Mucosa of gallbladder (tissue), 1 donor: Measurements from ENCODE around the gene GALNT9. TPM values are rescaled to one million over a fixed set of nuclear protein-coding genes. Genes with fewer than 3 reads are reported as not detected.
"Not testable (repeated sequence)": the region's sequence is repeated elsewhere in the genome, so short reads cannot be mapped to it uniquely, and the experiment has no call there.

Experiments used
- DNase-seq: peaks from one replicate; pipeline ENCODE4 v3.0.0-alpha.2; 2020; ENCODE audit warnings: low spot score
- total RNA-seq: library from RNA; stranded (reverse); gene quantifications from one replicate; pipeline ENCODE4 v1.2.1, GENCODE V29; 2021
- donor health status: DM: no; HTN: no; CAD: no.

GALNT9 gene
- total RNA-seq, 1 donor from 2014 or later = 0.12 TPM

DNA sequence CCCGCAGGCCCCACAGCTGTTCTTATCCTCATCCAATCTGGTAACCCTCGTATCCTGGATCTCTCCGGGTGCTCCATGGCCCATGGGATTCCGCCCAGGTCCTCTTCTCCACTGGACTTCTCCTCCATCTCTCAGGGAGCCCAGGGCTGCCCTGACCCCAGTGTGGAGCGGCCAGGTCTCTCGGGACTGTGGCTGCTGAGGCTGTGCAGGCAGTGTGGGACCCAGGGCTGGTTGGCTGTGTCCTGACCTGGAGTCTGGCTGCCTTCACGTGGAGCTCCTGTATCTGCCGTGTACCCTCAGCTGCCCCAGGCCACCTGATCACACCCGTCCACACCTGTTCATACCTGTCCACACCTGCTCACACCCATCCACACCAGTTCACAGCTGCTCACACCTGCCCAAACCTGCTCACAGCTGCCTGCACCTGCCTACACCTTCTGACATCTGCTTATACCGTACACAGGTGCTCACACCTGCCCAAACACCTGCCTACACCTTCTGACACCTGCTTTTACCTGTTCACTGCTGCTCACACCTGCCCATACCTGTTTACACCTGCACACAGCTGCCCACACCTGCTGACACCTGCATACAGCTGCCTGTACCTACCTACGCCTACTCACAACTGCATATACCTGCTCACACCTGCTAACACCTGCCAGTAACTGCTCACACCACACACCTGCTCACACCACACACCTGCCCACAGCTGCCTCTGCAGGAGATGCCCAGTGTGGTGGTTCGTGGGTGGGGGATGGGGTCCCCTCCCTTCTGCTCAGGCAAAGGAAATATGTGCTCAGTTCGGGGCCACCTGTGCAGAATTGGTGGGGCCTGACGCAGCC is 92.2 kb downstream of the GALNT9 start:
- DNase-seq = no peak

DNA sequence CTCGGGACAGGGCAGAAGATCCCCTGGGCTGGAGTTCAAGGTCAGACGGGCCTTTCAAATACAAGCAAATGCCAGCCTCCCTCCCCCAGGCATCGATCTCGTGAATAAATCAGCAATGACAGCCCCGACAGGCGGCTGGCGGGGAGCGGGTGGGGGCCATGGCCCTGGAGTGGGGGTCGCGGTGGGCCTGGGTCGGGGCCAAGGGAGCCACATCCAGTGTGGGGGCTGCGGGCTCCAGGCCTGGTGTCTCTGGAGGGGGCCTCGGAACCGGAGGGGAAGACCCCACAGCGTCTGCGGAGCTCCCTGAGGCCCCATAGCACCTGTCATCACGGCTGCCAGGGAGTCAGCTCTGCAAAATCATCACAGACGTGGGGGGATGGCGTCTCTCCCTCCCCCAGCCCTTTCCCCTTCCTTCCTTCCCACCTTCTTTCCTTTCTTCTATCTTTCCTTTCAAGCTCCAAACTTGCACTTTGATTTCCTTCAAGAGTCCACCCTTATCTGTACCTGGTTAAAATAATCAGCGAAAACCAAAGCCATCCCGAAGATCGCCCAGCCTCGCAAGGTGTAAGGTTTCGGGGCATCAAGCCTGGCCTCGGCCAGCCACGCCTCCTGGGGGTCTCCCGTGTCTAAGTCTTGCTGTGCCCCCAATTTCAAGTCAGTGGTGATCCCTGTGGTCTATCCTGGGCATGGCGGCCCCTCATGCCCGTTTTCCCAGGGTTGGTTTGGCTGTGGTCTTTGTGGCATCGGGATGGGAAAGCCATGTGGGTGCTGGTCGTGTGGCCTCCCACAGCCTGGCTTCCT is 93.1 kb downstream of the GALNT9 start:
- no peak for DNase-seq

DNA sequence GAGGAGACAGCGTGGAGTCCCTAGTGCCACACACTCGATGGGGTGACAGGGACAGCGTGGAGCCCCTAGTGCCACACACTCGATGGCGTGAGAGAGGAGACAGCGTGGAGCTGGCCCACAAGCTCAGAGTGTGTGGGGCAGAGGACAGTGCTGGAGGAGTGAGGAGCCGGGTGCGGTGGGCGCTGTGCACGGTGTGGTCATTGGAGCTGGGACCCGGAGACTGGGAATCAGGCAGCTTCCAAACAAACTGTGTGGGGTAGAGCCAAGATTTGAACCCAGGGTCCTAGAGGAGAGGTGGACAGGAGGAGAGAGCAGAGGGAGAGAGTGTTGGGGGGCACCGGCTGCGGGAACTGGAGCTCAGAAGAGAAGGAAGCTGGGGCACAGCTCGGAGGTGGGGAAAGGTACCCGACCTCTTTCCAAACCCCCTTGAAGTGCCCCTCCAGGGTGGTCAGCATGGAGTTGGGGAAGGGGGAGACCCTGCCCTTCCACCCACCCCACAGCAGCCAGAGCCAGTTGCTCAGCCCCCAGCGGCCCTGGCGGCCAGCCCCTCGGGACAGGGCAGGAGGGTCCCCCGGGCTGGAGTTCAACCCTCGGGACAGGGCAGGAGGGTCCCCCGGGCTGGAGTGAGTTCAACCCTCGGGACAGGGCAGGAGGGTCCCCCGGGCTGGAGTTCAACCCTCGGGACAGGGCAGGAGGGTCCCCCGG is 94.1 kb downstream of the GALNT9 start:
- DNase-seq = no peak

DNA sequence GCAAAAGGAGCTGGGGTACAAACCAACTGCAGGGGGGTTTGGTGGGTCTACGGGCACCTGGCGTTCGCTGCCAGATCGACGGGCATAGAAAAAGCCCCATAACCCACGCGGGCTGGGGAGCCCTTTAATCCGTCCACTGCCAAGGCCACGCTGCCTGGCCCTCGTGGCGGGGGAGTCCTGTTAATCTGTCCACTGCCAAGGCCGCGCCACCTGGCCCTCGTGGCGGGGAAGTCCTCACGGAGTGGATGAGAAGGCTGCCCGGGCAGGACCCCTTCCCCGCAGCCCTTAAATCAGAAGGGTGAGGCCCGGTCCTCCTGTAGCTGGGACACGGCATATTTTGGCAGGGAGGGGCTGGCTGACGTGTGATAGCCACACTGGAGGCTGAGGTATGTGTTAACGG is 99.0 kb downstream of the GALNT9 start:
- no peak for DNase-seq

DNA sequence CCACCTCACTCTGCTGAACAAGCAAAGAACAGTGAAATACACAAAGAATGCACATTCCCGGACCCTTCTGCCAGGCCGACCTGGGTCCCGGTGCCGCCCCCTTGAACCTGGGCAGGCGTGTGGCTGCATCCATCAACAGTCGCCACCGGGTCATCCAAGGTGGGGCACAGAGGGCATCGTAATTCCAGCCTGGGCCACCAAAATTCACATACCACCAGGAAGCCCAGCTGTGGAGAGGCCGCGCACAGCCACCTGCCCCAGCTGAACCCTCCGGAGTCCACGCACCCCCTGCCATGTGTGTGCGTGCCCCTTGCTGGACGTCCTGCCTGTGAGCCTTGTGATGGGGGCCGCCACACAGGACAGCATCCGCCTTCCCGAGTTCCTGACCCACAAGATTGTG is 99.5 kb downstream of the GALNT9 start:
- no peak for DNase-seq

DNA sequence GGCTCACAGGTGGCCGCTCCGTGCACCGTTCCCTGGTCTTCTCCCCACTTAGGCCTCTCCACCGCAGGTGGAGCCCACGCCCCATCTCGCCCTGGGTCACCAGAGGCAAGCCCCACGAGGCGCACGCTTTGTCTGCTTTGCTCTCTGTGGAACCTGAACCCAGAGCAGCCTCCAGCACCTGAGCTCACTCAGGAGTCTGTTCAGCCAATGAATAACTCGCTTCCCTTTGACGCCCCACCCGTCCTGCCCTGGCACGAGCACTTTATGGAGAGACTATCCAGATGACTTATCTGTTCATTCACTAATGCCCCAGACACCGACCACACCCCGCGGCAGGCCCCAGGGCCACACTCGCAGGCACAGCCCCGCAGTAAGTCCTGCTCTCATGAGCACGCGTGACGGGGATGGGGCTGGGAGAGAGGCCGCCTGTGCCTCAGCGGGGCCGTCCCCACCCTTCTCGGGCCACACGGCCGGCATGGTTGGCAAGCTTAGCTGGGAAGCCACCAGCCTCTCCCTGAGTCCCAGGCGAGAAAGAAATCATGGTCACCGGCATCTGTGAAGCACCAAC is 100.1 kb downstream of the GALNT9 start:
- no peak for DNase-seq

DNA sequence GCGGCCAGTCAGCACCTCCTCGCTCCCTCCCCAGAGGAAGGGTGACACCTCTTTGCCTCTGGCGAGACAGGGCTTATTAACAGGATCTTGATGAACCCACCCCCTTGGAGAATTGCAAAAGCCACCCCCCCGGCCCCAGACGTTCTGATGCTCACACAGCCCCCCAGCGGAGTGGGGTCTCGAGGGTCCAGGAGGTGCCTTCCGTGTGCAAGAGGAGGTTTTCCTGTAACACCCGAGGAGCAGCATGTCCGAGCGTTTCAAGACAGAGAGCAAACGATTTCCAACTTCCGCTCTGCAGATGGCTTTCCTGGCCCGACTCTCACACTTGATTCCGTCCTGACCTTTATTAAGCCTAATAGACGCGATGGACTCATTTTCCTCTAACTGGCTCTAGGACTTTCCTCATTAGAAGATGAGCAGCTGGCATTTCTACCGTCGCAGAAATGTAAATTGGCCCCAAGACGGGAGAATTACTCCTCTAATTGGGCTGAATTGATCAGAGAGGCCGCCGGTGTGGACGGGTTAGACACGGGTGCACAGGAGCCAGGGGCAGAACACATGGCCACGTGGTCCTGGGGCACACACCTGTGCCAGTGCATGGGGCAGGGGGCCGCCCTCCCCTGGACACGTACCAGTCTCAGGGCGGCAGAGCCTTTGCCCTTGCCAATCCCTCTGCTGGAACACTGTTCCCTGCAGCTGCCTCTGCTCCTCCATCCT is 100.8 kb downstream of the GALNT9 start:
- DNase-seq = no peak

DNA sequence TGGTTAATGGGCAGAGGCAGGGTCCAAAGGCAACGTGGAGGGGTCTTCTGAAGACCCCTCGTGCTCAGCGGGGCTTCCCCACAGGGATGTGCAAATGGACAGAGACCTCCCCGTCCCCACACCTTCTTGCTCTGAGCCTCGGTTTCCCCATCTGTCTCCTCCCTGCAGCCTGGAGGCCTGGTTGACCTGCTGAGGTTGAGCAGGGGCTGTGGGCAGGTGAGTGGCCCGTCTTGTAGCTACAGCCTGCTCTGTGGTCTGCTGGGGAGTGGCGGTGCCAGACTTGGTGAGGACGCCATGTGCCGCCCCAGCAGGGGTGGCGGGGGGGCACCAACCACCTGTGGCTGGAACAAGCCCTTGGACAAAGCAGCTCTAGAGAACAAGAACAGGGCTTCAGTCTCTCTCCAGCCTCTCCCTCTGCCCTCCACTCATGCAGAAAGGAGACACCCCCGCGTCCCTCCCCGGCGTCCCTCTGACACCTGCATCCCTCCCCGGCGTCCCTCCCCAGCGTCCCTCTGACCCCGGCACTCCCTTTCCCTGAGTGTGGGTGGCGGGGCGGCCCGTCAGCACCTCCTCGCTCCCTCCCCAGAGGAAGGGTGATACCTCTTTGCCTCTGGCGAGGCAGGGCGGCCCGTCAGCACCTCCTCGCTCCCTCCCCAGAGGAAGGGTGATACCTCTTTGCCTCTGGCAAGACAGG is 101.5 kb downstream of the GALNT9 start:
- no peak for DNase-seq

DNA sequence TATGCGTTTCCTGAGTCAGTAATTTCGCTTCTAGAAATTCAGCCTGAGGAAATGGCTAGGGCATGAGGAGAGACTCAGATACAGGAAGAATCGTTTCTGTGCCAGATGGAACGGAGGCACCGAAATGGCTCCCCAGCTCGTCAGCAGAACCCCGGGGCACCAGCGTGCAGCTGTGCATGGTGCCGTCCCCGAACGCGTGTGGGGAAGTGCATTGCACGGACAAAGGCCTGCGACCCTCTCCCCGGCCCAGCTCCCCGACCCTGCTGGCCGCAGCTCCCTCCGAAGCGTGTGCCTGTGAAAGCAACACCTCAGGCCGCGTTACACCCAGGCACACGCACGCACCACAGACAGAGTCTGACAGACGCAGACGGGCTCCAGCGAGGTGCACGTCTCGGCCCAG is 102.3 kb downstream of the GALNT9 start:
- DNase-seq = no peak

DNA sequence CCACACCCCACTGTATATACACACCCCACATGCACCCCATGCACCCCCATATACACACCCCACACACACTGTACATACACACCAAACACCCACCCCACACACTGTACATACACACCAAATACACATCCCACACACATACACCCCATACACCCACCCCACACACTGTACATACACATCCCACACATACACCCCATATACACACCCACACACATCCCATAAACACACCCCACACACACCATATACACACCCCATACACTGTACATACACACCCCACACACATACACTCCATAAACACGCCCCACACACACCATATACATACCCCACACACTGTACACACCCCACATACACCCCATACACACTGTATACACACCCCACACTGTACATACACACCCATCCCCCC is 102.8 kb downstream of the GALNT9 start:
- no peak for DNase-seq

DNA sequence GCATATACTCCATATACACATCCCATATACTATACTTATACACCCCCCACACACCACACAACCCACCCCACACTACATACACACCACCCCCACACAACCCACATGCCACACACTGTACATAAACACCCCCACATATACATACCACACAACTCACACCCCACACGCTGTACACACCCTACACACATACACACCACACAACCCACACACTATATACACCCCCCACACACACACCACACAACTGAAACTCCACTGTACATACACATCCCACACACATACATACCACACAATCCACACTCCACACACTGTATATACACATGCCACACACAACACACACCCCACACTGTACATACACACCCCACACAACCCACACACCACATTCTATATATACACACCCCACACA is 104.2 kb downstream of the GALNT9 start:
- DNase-seq = no peak

DNA sequence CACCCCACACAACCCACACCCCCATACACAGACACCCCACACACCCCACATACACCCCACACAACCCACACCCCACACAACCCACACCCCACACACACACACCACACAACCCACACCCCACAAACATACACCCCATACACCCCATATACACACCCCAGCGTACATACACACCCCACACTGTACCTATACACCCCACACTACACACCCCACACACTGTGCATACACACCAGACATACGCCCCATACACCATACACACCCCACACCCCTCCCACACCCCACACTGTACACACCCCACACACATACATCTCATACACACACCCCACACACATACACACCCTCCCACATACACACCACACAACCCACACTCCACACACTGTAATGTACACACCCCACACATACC is 104.9 kb downstream of the GALNT9 start:
- no peak for DNase-seq

DNA sequence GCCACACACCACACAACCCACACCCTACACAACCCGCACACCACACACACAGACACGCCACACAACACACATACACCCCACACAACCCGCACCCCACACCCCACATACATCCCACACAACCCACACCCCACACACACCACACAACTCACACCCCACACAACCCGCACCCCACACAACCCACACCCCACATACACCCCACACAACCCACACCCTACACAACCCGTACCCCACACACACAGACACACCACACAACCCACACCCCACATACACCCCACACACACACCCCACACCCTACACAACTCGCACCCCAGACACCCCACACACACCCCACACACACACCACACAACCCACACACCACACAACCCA is 106.6 kb downstream of the GALNT9 start:
- no peak for DNase-seq

DNA sequence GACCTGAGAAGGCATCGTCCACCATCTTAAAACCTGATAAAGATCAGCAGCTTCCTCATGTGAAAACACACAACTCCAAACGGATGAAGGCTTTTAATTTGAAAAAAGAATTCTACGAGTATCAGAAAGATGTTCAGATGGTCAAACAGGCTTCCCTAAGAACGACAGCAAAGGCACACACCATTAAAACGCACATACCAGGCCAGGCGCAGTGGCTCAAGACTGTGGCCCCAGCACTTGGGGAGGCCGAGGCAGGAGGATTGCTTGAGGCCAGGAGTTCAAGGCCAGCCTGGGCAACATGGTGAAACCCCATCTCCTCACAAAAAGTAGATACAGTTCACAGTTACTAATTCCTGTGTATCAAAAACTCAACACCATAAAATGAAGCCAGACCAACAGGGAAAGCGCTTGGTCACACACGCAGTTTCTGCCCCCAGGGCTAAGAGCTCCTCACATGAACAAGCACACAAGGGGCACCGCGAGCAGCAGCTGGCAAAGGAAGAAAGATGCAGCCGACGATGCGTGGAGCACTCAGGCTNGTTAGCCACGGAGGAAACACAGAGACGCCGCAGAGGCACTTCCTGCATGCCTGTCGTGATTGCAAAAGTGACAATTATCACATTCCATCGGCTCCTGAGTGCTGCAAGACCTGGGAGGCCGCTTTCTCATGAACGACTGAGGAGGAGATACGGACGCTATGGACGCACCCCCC is 107.1 kb downstream of the GALNT9 start:
- no peak for DNase-seq

DNA sequence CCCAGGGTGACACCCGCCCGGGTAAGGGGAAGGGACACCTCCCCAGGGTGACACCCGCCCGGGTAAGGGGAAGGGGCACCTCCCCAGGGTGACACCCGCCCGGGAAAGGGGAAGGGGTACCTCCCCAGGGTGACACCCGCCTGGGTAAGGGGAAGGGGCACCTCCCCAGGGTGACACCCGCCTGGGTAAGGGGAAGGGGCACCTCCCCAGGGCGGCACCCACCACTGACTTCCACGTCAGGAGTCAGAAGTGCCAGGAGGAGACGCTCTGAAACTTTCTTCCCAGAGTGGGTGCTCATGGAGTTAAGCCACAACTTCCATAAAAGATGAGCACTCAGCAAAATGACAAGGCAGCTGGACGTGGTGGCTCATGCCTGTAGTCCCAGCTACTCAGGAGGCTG is 109.6 kb downstream of the GALNT9 start:
- DNase-seq = not testable (repeated sequence)

DNA sequence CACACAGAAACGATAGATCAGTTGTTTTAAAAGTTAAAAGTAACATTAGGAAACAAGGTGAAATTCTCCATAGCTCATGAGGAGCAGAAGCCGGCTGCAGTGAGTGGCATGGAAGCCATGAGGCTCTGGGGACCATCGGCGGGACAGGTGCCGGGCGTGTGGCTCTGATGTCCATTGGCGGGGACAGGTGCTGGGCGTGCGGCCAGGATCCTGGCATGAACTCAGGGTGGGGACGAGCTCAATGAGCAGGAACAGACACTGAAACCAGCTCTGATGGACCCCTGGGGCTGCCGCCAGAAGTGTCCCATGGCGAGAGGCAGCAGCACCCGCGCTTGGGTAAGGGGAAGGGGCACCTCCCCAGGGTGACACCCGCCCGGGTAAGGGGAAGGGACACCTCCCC is 110.1 kb downstream of the GALNT9 start:
- no peak for DNase-seq

DNA sequence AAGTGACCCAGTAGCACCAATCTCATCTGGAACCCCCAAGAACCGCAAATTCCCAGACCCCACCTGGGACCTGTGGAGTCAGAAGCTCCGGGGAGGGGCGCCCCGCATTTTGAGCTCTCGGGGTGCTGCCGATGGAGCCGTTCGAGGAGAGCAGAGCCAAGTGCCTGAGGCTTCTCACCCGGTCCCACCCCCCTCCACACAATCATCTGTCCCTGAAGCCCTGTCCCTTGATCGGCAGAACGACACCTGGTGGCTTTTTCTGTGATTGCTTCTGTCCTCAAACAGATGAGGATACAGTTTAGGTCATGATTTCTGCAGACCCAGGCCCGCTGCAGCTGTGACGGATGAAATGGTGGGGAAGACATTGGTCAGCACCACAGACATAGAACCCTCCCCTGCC is 110.5 kb downstream of the GALNT9 start:
- DNase-seq = no peak

DNA sequence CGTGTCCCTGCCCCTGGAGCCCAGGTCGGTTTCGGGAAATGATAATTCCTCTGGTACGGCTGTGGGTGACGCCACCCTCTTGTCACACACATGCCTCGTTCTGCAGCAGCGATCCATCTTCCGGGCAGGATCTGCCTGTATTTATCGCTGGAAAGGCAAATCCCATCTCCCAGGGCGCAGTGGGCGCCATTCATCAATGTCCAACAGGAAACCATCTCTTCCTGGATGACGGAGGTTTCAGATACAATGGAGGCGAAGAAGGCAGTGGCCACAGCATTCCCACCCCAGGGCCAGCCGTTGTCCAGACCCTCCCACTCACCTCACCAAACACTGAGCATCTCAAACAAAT is 110.9 kb downstream of the GALNT9 start:
- no peak for DNase-seq

DNA sequence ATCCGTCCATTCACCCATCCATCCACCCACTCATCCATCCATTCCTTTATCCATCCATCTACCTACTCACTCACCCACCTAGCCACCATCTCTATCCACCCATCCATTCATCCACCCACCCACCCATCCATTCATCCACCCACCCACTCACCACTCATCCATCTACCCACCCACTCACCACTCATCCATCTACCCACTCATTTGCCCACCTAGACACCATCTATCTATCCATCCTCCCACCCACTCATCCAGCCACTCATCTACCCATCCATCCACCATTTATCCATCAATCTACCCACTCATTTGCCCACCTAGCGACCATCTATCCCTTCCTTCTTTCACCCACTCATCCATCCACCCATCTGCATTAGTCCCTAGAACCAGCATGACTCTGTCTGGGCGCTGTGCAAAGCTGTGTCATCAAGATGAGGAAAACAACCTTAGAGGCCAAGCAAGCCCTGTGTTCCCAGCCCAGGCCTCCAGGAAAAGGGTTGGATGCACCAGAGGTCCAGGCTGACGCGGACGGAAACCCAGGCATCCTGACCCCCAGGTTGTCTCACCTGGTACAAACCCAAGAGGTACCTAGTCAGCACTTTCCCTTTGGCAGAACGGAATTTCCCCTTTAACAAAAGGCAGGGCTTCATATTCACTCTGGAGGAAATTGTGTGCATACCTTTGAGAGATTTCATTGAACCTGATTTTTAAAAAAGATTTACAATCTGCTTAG is 111.4 kb downstream of the GALNT9 start:
- no peak for DNase-seq

DNA sequence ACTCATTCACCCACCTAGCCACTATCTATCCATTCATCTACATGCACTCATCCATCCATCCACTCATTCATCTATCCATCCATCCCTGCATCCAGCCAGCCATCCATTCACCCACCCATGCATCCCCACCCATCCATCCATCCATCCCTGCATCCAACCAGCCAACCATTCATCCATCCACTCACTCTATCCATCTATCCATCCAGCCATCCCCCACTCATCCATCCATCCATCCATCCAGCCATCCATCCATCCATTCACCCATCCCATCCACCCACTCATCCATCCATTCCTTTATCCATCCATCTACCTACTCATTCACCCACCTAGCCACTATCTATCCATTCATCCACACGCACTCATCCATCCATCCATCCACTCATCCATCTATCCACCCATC is 112.0 kb downstream of the GALNT9 start:
- no peak for DNase-seq
